Tibial nerve (tissue), 4 donors: ENCODE measurements around the gene SYTL1. TPM values are rescaled to one million over a fixed set of nuclear protein-coding genes. Genes with fewer than 3 reads are reported as not detected.
A peak's percentile ranks its signal among the peaks of the same experiment; 100 is the strongest.

Experiments
- DNase-seq, 2 donors: peaks; one replicate each; pipeline ENCODE4 v3.0.0-alpha.2; 2019; ENCODE audit warnings: low spot score in 2 of 2
- H3K27ac ChIP-seq, 4 donors: fragments of 200-600 bp; sonication (generic) in 3 of 4; one replicate each; pipeline ENCODE4 v1.5.1; 2017 to 2019; ENCODE audit warnings: mild to moderate bottlenecking in 1 of 4
- H3K27me3 ChIP-seq, 2 donors: fragments of 200-600 bp; sonication (generic) in 1 of 2; one replicate each; pipeline versions ENCODE4 v1.5.1 to v1.6.0; 2017 to 2019
- H3K36me3 ChIP-seq, 3 donors: fragments of 200-600 bp; sonication (generic); one replicate each; pipeline ENCODE4 v1.5.1; 2018 to 2019
- H3K4me1 ChIP-seq, 4 donors: fragments of 200-600 bp; sonication (generic) in 3 of 4; one replicate each; pipeline ENCODE4 v1.5.1; 2017 to 2019
- H3K4me3 ChIP-seq, 4 donors: fragments of 200-600 bp; sonication (generic) in 3 of 4; one replicate each; pipeline ENCODE4 v1.5.1; 2017 to 2019; ENCODE audit warnings: mild to moderate bottlenecking in 1 of 4, moderate library complexity in 1 of 4
- H3K9me3 ChIP-seq, 4 donors: fragments of 200-600 bp; sonication (generic) in 3 of 4; one replicate each; pipeline ENCODE4 v1.5.1; 2017 to 2019
- EP300 ChIP-seq, 2 donors: sonication (generic); formaldehyde crosslinking; IDR thresholded peaks; one replicate each; pipeline ENCODE4 v1.6.1; 2017; ENCODE audit warnings: antibody characterized with exemption in 2 of 2, mild to moderate bottlenecking in 1 of 2
- POLR2A ChIP-seq, 2 donors: fragments of 450-650 bp; IDR thresholded peaks; one replicate each; pipeline ENCODE4 v1.6.1; 2017; ENCODE audit warnings: antibody characterized with exemption in 2 of 2, mild to moderate bottlenecking in 2 of 2, moderate library complexity in 2 of 2
- WGBS, 2 donors: methylation state at CpG; one replicate each; pipeline ENCODE4 v1.1.5; 2018; 5-methylcytosine and 5-hydroxymethylcytosine counted together
- total RNA-seq, 4 donors: library from RNA; depleted of rRNA; stranded (reverse); fragments of >200 nt; gene quantifications; one replicate each; pipeline ENCODE4 v1.1.0, GENCODE V29; 2016
- TF ChIP-seq, protein P1 (sequence below), 5 experiments: fragments of 200-600 bp in 3 of 5; fragments of 450-650 bp in 2 of 5; sonication (generic) in 3 of 5; IDR thresholded peaks; one replicate each; pipeline ENCODE4 v1.5.1; 2016 to 2019; ENCODE audit warnings: antibody characterized with exemption in 5 of 5, mild to moderate bottlenecking in 3 of 5, moderate library complexity in 2 of 5

SYTL1 gene
- total RNA-seq, 4 donors from 2014 or later: 1.2 to 2.7 (median 1.7) TPM

DNA sequence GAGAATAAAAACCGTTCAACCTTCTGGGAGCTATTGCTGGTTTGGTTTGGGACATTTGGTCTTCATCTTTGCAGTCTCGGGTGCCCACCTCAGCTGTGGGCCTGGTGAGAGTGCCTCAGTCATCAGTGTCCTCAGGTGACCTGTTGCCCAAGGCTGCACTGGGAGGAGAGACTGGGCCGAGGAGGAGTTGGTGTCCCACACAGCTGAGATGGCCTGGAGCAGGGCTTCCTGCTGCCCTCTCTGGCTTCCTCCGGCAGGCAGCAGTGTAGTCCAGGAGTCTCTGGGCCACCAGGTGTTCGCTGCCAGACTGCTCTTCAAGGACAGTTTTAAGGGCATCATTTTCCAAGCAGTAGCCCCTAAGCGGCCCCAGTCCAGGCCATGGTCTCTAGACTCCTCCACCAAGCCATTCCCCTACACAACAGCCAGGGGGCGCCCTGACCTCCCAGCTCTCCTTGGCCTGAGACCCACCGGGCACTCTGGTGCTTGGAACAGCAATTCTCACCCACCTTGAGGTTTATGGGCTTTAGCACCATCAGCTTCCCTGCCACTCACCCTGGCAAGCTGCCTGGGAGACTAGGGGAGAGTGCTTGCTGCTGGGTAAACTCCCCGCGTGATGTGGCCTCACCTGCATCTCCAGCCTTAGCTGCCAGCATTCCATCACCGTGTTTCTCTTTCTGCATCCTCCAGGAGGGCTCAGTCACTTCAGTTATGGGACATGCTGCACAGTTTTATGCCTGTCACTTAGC is 9.1 kb upstream of the SYTL1 start:
- TF ChIP-seq, protein P1, sequence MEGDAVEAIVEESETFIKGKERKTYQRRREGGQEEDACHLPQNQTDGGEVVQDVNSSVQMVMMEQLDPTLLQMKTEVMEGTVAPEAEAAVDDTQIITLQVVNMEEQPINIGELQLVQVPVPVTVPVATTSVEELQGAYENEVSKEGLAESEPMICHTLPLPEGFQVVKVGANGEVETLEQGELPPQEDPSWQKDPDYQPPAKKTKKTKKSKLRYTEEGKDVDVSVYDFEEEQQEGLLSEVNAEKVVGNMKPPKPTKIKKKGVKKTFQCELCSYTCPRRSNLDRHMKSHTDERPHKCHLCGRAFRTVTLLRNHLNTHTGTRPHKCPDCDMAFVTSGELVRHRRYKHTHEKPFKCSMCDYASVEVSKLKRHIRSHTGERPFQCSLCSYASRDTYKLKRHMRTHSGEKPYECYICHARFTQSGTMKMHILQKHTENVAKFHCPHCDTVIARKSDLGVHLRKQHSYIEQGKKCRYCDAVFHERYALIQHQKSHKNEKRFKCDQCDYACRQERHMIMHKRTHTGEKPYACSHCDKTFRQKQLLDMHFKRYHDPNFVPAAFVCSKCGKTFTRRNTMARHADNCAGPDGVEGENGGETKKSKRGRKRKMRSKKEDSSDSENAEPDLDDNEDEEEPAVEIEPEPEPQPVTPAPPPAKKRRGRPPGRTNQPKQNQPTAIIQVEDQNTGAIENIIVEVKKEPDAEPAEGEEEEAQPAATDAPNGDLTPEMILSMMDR (IDR thresholded peaks at IDR 0.05): peak; percentile 69 to 82 (median 76)
- no peak for TF ChIP-seq POLR2A (IDR thresholded peaks at IDR 0.05)
- H3K4me3 ChIP-seq: no peak overlapping the region
- DNase-seq: no peak
- H3K4me1 ChIP-seq: peaks cover 0 to 15% (median 0%) of the 10 kb centered on the region in 4 donors
- no peaks in the 10 kb centered on the region for H3K9me3 ChIP-seq
- no peak overlapping the region for H3K27ac ChIP-seq
- H3K36me3 ChIP-seq: peaks cover 5 to 84% (median 18%) of the 10 kb centered on the region in 3 donors
- no peaks in the 10 kb centered on the region for H3K27me3 ChIP-seq
- WGBS, 2 donors: 52 to 63% methylated on average over 10 to 11 of the region's 11 CpGs

DNA sequence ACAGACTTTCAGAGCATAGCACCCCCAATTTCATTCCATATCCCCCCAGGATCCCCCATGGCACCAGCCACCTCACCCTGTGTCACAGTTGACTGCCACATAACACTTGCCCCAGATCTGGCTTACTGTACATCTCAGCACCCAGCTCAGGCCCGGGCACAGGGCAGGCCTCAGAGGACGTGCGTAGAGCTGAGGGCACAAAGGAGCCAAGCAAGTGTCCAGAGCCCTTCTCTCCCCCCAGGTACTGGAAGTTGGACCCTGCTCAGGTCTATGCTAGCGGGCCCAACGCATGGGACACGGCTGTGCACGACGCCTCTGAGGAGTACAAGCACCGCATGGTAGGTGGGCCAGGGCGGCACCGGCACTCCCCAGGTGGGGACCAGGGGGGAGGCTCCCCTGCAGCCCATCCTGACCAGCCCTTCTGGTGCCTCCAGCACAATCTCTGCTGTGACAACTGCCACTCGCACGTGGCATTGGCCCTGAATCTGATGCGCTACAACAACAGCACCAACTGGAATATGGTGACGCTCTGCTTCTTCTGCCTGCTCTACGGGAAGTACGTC is 8.0 kb upstream of the SYTL1 start:
- H3K4me1 ChIP-seq: peaks cover 0 to 4% (median 0%) of the 10 kb centered on the region in 4 donors
- TF ChIP-seq EP300 (IDR thresholded peaks at IDR 0.05): no peak
- TF ChIP-seq, protein P1 (IDR thresholded peaks at IDR 0.05): no peak
- TF ChIP-seq POLR2A (IDR thresholded peaks at IDR 0.05): no peak
- no peak overlapping the region for H3K27ac ChIP-seq
- no peak for DNase-seq
- WGBS, 2 donors: 83 to 85% methylated on average over 15 to 16 of the region's 17 CpGs
- H3K9me3 ChIP-seq: no peaks in the 10 kb centered on the region
- peaks cover 5 to 91% (median 18%) of the 10 kb centered on the region in 3 donors for H3K36me3 ChIP-seq
- H3K27me3 ChIP-seq: no peaks in the 10 kb centered on the region
- no peak overlapping the region for H3K4me3 ChIP-seq

DNA sequence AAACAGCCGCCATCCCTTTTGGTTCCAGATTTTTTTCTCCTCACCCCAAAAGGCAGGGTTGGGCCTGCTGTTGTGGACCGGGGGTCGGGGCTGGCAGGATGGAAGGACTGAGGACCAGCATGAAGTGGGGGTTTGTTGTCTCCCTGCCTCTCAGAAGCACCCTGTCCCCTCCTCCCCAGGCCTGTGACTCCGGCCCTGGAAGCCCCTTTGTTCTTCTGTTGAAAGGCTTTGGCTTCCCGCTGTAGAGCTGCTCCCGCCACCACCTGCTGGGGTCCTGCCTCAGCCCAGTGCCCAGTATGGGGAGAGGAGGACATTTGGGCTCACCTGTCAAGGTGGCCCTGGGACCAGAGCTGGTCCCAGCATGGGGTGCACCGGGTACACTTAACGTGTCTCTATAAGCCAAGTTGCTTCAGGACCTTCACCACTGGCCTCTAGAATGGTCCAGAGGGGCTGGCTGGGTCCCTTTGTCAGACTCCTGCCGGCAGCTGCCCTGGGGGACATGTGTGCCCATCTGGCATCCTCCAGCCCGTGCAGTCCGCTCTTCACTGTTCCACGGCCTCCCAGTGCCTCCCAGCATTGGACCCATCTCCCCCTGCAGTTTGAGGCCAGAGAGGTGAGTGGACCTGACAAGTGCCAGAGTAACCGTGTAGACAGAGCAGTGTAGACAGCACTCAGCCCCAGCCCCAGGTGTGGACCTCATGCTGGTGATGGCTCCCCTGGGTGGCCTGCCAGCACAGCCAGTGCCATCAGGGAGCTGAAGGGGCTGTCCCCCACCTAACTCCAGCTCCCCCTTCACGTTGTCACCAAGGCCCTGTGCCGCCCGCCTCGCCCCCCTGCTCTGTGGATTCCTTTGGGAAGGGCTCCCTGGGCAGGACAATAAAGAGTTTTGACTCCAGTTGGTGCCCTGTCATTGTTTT is 6.1 kb upstream of the SYTL1 start:
- H3K9me3 ChIP-seq: no peaks in the 10 kb centered on the region
- 86 to 89% methylated on average over 14 to 16 of the region's 17 CpGs for WGBS, 2 donors
- H3K36me3 ChIP-seq: peaks cover 5 to 85% (median 18%) of the 10 kb centered on the region in 3 donors
- no peak for DNase-seq
- no peak overlapping the region for H3K27ac ChIP-seq
- no peaks in the 10 kb centered on the region for H3K4me1 ChIP-seq
- no peaks in the 10 kb centered on the region for H3K27me3 ChIP-seq
- no peak overlapping the region for H3K4me3 ChIP-seq
- no peak for TF ChIP-seq POLR2A (IDR thresholded peaks at IDR 0.05)
- TF ChIP-seq, protein P1 (IDR thresholded peaks at IDR 0.05): no peak

DNA sequence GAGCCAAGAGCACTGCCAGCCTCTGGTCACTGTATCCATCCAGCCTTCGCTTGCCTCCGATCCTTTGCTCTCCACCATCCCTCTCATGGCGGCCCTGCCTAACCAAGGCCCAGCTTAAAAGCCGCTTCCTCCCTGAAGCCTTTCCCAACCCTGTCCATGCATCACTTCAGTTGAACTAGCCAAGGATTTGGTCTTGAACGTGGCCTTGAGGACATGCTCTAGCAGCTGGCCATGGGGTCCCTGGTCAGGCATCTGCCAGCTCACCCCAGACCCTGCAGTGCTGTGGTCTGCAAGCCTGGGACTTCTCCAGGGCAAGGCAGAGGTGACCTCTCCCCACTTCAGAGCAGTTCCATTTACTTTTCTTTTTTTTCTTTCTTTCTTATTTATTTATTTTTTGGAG is 5.1 kb upstream of the SYTL1 start:
- Histone ChIP-seq H3K27me3 (no peaks in the 10 kb centered on the region), H3K4me3 (no peak overlapping the region), H3K36me3 (peaks cover 3 to 75% (median 18%) of the 10 kb centered on the region in 3 donors), H3K4me1 (peaks cover 0 to 5% (median under 1%) of the 10 kb centered on the region in 4 donors), H3K27ac (no peak overlapping the region), H3K9me3 (no peaks in the 10 kb centered on the region)
- no peak for DNase-seq
- 93 to 97% methylated on average over 5 of the region's 5 CpGs for WGBS, 2 donors
- TF ChIP-seq EP300 (IDR thresholded peaks at IDR 0.05) (no peak), POLR2A (IDR thresholded peaks at IDR 0.05) (no peak)
- TF ChIP-seq, protein P1 (IDR thresholded peaks at IDR 0.05): no peak
